GM21515 (cell line): ENCODE data around the gene TCTN1.
"Not testable (repeated sequence)": the region's sequence is repeated elsewhere in the genome, so short reads cannot be mapped to it uniquely, and the experiment has no call there.

ENCODE experiments used
- ATAC-seq: cut with Tn5 transposase; IDR thresholded peaks from one replicate; pipeline ENCODE4 v1.9.1; 2021; ENCODE audit not compliant: unreplicated experiment

The TCTN1 gene

DNA sequence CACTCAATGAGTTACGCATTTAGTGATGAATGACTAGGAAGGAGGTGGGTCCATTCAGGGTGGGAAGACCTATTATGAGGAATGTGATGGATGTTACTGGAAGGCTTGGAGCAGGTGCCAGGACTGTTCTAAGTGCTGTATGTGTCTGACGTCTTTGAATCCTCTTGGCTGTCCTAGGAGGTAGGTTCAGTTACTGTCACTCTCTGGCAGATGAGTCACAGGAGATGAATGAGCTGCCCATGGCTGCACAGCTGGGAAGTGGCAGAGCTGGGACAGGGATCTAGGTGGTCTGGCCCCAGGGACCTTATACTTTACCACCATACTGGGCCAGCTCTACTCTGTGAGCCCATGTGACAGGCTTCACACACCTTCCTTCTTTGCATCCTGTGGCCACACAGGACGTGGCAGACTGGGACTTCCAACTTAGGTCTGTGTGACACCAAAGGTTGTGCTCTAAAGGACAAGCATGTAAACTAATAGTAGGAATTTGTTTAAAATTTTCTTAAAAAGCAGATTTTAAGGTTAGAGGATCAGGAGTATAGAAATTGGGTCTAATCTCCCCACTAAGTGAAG, 24.0 kb downstream of the TCTN1 start:
- no peak for ATAC-seq

DNA sequence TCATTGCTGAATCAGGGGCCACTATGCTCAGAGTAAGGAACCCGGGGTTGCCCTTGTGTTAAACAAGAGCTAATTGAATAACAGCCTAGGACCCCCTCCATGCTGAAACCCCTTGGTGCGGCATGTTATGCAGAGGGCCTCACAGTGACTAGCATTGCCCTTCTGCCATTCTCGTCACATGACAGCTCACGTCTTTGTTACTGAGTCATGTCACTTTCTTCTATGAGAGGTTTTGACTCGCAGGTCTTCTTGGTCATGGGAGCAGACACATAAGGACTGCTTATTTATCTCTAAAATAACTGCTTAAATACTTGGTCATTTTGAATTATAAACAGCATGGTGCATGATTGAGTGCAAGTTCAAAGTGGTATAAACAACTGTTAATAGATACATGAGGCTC, 24.9 kb downstream of the TCTN1 start:
- no peak for ATAC-seq

DNA sequence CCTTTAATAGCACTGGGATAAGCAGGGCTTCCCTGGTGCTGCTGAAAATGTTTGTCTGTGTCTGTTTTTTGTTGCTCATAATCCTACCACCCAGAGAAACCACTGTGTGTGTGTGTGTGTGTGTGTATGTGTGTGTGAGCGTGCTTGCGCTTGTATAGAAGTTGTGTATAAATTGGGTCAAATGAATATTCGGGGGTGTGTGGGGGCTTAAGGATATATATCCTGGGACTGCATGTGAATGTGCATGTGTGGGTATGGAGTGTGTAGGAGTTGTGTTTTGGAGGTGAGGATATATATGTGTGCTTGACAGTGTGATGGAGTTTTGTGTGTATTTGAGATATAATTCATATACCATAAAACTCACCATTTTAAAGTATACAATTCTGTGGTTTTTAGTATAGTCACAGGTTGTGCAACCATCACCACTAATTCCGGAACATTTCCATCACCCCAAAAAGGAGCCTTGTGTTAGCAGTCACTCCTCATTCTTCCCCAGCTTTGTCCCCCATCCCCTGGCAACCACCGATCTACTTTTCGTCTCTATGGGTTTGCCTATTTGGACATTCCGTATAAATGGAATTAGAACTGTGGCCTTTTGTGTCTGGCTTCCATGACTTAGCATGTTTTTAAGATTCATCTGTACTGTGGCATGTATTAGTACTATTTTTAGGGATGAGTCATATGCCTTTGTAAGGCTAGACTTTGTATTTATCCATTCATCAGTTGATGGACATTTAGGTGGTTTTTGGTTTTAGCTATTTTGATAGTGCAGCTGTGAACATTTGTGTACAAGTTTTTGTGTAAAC, 25.6 kb downstream of the TCTN1 start:
- no peak for ATAC-seq

DNA sequence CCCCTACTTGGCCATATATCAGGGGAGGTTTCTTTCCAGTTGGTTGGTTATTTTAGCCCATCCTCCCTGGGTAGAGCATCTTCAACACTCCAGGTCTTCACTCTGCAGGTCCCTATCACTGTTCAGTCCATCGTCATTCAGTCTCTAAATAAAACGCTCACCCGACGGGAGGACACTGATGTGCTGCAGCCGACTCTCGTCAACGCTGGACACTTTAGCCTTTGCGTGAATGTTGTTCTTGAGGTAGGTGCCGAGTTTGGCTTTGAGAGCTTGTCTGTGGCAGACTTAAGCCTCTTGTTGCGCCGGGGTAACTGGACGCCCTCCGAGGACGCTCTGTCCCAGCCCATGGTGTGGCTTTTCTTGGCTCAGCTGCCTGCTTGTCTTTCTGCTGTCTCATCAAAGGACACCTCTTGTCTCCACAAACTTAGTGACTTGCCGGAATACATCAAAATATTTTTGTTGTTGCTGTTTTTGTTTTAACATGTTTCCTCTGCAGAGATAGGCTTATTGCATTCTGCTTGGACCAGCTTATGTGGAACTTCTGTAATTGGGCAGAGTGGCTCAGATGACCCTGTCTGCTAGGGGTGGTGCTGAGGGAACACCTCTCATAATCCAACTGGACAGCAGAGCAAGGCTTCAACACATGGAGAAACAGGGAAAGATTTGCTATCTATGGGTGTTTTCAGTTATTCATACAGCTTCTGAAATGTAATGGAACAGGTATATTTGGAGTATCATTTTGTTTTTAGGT, 26.5 kb downstream of the TCTN1 start:
- ATAC-seq = no peak

DNA sequence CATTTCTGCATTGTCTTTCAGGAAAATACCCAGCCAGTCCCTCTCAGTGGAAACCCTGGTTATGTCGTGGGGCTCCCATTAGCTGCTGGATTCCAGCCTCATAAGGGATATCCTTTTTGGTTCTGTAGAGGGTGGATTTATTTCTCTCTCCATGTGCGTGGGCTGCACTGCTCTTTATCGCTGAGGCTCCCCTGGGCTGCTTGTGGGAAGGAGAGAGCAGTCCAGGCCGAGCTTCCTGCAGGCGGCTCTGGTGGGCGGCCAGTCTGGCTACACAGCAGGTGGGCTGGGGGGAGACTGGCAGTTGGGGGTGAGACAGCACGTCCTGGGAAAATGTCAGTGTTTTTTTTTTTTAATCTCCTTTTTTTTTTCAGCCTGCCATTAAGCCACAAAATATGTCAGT, 27.6 kb downstream of the TCTN1 start:
- no peak for ATAC-seq

DNA sequence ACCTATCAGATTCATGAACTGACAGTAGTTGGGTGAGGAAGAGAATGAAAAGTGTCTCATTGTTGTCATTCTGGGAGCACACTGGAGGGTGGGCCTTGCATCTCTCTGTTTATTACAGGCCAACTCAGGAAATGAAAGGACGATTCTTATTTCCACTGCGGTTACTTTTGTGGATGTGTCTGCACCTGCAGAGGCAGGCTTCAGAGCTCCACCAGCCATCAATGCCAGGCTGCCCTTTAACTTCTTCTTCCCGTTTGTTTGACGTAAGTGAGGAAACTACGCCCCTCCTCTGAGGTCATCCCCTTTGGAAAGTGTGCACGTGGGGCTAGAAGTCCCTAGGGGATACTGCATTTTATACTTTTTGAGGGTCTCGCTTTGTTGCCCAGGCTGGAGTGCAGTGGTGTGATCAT, 33.7 kb downstream of the TCTN1 start:
- ATAC-seq = peak; percentile 53

DNA sequence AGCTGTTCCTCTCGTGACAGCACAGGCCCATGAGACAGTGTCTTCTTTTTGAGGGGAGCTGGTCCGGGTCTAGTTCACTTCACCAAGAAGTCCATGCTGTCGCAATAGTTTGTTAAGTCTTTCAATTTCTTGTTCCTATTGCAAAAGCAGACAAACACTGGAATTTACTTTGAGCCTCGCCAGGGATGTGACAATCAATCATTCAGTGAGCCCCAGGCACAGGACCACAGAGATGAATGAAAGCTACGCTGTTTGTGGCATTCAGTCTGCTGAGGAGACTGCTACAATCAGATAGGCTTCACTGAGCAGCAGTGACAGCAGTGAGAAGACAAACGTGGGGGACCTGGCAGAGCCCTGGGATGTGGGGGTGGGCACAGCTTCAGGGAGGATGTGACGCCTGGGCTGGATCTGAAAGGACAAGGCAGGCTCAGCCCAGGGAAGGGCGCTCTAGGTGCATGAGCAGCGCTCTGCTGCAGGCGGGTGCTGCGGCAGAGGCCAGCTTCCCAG, 35.5 kb downstream of the TCTN1 start:
- ATAC-seq = no peak

DNA sequence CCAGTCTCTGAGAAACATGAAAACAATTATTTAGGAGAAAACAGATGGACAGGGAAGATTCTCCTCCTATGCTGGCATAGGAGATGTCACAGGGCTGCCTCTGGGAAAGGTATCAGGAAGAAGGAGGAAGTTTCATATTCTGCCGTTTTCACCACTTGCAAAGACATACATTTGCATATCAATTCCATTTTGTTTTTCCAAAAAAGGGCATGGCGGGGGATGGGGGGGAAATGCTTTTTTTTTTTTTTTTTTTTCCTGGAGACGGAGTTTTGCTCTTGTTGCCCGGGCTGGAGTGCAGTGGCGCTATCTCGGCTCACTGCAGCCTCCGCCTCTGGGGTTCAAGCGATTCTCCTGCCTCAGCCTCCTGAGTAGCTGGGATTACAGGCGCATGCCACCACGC, 40.3 kb downstream of the TCTN1 start:
- ATAC-seq = not testable (repeated sequence)

DNA sequence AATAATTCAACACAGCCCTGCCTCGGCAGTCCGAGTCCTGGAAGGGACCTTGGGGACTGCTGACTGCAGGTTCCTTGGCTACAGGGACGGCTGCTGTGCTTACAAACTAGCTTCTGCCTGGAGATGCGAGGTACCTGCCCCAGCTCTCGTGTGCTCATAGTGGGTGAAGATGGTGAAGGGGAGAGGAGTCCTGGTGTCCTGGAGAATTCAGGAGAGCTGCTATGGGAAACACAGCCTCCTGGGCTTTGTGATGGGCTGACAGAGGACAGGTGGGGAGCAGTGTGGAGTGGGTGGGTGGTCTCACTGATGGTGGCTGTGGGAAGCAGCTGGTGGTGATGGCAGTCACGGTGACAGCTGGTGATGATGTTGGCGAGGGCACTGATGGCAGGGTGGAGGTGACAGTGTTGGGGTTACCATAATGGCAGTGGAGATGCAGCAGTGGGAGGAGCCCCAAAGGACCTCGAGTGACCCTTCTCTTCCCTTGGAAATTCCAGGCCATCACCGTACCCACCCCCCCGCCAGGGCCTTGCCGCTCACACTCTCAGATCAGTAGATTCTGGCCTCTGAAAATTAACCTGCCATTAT, 42.2 kb downstream of the TCTN1 start:
- no peak for ATAC-seq

DNA sequence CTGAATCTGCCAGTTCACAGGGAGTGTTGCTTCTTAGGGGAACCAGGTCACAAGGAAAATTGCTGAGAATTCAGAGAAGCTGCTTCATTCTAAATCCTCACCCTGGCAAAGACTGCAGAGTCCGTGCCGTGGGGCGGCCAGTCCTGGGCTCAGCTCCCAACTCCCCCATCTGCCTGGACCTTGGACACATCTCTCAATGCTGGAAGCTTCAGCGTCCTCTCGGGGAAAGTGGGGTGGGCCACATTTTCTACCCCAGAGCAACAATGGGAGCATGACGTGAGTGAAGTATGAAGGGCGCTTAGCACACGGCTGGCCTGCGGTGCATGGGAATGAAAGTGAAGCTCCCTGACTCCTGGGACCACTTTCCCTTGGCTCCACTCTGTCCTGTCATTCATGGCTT, 43.8 kb downstream of the TCTN1 start:
- ATAC-seq = no peak

DNA sequence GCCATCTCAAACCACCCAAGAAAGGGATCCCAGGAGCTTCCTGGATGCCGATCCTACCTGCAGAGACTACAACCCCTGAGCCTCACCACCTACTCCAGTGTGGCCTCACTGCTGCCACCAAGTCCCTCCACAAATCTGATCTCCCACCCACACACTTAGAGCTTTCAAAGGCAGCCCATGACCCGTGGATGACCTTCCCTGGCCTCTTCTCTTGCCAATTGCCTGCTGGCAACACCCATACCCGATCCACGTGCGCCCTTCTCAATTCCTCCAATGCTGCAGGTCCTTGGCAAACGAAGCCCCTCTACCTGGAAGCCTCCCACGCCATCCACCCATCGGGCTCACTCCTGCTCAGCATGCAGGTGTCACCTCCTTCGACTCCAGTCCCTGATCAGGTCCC, 44.3 kb downstream of the TCTN1 start:
- no peak for ATAC-seq

DNA sequence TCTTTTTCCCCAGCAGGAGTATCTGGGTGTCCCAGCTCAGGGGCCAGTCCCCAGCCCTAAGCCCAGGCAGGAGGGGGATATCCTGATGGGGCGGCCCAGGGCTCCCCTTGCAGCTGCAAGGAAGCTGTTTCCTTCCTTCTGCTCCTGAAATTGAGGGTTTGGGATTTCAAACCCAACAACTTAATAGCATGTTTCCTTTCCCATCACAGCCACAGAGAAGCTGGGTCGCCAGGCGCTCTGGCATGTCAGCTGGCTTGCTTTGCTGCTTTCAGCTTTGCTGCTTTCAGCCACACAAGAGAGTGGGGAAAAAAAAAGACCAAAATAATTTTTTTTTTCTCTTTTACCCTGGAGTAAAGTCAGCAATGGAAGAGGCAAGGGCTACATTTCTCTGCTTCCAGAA, 44.9 kb downstream of the TCTN1 start:
- no peak for ATAC-seq

DNA sequence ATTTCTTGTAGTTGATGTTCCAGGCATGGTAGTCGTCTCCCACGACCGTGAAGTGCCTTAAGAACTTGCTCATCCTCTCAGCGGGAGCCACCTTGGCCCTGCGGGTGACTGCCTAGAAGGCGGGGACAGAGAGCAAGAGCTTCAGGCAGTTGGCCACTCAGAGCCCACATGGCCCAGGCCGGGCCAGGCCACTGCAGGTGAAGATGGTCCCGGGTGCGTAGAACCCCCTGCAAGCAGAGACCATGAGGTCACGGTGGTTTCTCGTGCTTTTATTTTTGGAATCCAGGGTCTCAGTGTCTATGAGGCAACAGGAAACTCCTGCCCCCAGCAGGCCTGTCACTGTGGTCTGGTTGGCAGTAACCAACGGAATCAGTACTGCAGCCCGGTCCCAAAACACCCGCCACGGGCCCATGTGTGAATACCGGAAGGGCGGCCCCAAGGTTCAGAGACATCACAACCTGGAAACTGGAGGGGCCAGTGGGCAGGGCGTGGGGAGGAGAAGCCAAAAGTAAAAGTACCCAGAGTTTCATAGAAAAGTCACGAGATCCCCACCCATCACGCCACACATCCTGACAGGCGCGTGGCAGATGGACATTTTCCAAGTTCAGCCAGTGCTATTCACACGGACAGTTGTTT, 47.5 kb downstream of the TCTN1 start:
- peak; percentile 82 for ATAC-seq

DNA sequence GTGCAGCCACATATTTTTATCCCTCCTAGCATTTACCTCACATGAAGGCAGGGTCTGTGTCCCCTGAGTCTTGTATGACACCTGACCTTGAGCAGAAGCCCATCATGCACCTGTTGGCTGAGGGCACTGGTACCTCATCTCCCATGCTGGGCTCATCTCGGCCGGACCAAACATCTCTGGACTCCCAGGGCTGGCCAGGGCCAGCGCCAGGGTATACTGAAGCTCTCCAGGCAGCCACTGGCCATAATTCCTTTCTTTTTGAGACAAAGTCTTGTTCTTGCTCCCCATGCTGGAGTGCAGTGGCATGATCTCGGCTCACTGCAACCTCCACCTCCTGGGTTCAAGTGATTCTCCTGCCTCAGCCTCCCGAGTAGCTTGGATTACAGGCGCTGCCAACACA, 53.0 kb downstream of the TCTN1 start:
- ATAC-seq = no peak

DNA sequence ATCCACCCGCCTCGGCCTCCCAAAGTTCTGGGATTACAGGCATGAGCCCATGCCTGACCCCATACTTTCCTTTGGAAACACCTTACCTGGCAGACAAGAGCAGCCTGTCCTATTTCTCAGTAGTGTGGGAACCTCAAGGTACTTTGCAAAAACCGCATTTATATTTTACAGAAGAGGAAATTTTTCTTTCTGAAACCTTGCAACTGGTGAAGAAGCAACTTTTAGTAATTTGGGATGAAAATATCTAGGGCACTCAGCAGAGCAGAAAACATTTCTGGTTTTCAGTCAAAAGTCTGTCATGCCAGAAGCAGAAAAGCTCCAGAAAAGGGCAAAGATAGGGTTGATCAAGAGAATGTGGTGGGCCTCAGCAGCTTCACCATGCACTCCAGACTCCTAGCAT, 53.7 kb downstream of the TCTN1 start:
- ATAC-seq = no peak

DNA sequence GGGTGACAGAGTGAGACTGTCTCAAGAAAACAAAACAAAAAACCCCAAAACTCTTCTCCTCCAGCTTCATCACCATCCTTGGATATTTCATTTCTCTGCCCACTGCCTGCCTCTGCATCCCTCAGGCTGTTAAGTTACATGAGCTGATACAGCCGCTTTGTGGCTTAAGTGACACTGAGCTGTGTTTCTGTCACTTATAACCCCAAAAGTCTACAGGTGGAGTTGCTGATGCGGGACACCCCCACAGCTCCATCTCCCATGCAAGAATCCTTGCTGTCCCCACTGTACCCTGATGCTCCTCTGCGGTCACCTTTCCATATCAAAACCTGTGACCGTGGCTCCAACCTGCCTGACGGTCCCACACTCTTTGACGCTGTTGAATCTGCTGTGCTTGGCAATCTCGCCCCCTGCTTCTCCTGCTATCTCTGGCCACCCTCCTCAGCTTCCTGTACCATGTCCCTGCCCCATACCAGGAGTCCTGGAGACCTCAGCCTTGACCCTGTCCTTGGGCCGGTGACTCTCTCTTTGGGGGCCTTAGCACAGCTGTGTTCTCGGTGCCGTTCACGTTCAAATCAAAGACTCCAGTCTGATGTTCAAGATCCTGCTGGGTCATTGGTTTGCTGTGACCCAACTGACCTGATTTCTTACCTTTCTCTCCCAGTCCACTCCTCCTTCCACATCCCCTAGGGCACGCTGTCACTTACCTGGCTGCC, 54.7 kb downstream of the TCTN1 start:
- no peak for ATAC-seq

DNA sequence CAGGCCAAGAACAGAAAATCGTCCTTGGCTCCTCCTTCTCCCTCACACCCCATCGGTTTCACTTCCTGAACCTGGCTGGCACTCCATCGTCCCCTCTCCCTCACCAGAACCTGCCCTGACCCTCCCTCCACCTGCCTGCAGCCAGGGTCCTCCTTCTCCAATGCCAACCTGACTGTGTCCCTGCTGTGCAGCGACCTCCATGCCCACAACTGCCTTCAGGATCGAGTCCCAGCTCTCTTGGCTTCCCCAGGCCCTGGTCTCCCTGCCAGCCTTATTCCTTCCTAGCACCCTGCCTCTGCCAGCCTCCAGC, 55.2 kb downstream of the TCTN1 start:
- ATAC-seq = no peak

DNA sequence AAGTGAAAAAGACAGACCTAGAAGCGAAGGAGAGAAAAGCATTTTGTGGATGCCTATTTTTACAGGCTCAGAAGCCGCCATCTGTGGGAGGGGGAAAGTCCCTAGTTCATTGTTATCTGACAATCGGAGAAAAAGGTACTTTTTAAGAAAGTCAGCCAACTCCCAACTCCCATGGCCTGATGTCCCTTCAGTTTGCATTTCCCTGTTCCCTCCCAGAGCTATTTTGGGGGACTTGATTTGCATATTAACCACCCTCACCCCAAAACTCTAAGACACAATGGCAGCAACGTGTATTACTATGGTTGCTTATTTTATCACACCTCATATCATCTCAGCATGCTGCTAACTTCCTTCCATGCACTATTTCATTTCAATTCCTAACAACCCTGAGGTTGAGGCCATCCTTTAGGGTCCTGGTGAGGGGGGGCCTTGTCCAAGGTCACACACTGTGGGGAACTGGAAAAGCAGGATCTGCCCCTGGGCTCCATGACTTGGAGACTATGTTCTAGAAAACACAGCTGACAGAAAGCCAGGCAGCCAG, 56.3 kb downstream of the TCTN1 start:
- ATAC-seq = peak; percentile 57

DNA sequence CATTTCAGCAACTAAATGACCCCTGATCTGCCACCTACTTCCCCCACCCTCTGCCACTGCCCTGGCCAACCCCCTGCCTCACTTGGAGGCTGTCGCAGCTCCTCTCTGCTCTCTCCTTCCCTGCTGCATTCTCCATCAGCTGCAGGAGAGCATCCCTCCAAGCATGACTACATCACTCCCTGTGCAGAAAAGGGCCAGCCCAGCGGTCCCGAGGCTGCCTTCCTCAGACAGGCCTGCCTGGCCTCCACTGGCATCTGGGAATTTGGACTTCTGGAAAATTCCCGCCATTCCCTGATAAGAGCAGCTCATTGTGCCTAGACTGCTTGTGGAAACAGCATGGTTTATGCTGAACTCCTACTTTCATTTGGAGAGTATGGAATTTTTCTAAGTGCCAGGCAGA, 62.2 kb downstream of the TCTN1 start:
- no peak for ATAC-seq

DNA sequence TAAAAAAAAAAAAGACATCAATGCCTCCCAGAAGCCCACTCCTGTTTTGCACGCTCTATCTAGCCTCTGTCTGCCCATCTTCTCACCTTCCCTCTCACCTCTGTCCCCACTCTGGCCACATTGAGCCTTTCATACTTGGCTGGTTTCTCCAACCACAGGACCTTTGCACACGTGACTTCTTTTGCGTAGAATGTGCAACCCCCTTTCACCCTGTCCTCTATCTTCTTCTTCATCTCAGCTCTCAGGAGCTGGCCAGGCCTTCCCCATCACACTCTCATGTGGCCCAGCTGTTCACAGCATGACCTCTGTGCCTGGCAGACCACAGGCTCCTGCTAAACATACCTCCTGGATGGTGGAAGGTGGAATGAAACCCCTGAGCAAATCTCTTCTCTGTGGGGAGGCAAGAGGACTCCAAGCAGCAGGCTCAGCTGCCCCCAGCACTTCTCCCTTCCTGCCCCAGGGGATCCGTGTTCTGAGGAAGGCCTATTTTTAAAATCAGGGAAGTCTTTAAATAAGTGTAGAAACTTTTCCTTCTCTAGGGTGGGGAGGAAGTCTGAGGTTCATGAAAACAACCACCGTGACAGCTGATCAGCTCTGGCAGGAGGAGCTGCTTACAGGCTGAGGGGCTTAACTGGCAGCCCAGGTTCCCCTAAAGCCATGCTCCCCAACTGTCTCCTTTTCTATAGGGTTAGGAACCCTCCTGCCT, 63.4 kb downstream of the TCTN1 start:
- ATAC-seq = peak; percentile 66
